ENCODE data around the gene RBL1. TPM values are rescaled to one million over a fixed set of nuclear protein-coding genes. Genes with fewer than 3 reads are reported as not detected.
"Not testable (repeated sequence)": the region's sequence is repeated elsewhere in the genome, so short reads cannot be mapped to it uniquely, and the experiment has no call there.

RBL1 gene
- total RNA-seq, 2 donors from 2014 or later, result 2.1 to 2.4 TPM

DNA sequence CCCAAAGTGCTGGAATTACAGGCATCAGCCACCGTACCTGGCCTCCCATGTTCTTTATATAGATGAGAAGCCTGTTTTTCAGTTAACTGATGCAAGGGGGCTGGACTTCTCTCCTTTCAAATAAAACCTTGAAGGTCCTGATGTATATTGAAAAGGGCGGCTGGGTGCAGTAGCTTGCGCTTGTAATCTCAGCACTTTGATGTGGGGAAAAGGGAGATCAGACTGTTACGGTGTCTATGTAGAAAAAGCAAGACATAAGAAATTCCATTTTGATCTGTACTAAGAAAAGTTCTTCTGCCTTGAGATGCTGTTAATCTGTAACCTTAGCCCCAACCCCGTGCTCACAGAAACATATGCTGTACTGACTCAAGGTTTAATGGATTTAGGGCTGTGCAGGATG, 128.2 kb downstream of the RBL1 start:
- Histone ChIP-seq H3K36me3 (no peaks in the 10 kb centered on the region), H3K9me3 (no peaks in the 10 kb centered on the region), H3K4me3 (no peak overlapping the region), H3K27me3 (no peaks in the 10 kb centered on the region), H3K27ac (no peak overlapping the region), H3K4me1 (no peaks in the 10 kb centered on the region)
- no peak for TF ChIP-seq CTCF (IDR thresholded peaks at IDR 0.05)
- DNase-seq (ENCODE audit: low spot score), result no peak

DNA sequence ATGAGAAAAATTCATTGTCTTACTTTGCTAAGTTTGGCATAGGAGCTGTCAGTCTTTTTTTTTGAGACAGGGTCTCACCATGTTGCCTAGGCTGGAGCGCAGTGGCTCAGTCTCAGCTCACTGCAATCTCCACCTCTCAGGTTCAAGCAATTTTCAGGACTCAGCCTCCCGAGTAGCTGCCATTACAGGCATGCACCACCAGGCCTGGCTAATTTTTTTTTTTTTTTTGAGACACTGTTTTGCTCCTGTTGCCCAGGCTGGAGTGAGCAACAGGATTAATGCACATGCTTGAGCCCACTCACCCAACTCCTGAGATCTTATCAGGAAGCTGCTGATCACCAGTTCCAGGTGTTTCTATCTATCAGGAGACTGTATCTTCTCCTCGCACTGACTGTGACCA, 128.8 kb downstream of the RBL1 start:
- DNase-seq (ENCODE audit: low spot score); H3K9me3 ChIP-seq; H3K27me3 ChIP-seq; H3K36me3 ChIP-seq; H3K27ac ChIP-seq; H3K4me3 ChIP-seq; H3K4me1 ChIP-seq: not testable (repeated sequence)

- not testable (repeated sequence) for H3K4me3 ChIP-seq; H3K27me3 ChIP-seq; H3K4me1 ChIP-seq; H3K27ac ChIP-seq; DNase-seq (ENCODE audit: low spot score); H3K9me3 ChIP-seq; H3K36me3 ChIP-seq
These were observed 133.3 kb downstream of the RBL1 start for GRCh38 chr20:36962354-36962941.

- no peaks in the 10 kb centered on the region for H3K9me3 ChIP-seq
- H3K36me3 ChIP-seq, result no peaks in the 10 kb centered on the region
- no peak overlapping the region for H3K27ac ChIP-seq
- no peak for TF ChIP-seq CTCF (IDR thresholded peaks at IDR 0.05)
- no peaks in the 10 kb centered on the region for H3K4me1 ChIP-seq
- no peaks in the 10 kb centered on the region for H3K27me3 ChIP-seq
- DNase-seq (ENCODE audit: low spot score), result no peak
- no peak overlapping the region for H3K4me3 ChIP-seq
These were observed 136.6 kb downstream of the RBL1 start for GRCh38 chr20:36959242-36959641.

- no peak overlapping the region for H3K4me3 ChIP-seq
- H3K27me3 ChIP-seq, result no peaks in the 10 kb centered on the region
- no peaks in the 10 kb centered on the region for H3K36me3 ChIP-seq
- DNase-seq (ENCODE audit: low spot score), result no peak
- no peak for TF ChIP-seq CTCF (IDR thresholded peaks at IDR 0.05)
- H3K9me3 ChIP-seq, result no peaks in the 10 kb centered on the region
- H3K4me1 ChIP-seq, result no peaks in the 10 kb centered on the region
- no peak overlapping the region for H3K27ac ChIP-seq
These were observed 137.7 kb downstream of the RBL1 start for GRCh38 chr20:36957875-36958667.

DNA sequence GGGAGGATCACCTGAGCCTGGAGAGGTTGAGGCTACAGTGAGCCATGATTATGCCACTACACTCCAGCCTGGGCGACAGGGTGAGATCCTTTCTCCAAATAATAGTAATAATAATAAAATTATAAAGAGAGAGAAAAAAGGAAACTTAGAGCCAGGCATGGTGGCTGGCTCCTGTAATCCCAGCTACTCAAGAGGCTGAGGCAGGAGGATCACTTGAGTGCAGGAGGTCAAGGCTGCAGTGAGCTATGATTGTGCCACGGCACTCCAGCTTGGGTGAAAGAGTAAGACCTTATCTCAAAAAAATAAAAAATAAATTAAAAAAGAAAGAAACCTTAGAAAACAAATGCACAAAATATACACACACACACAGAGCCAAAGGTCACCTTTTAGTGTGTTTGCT, 139.1 kb downstream of the RBL1 start:
- TF ChIP-seq CTCF (IDR thresholded peaks at IDR 0.05), result no peak
- peaks cover 0 to 6% of the 10 kb centered on the region in 2 donors for H3K4me1 ChIP-seq
- H3K4me3 ChIP-seq, result no peak overlapping the region
- H3K27me3 ChIP-seq, result no peaks in the 10 kb centered on the region
- H3K27ac ChIP-seq, result no peak overlapping the region
- H3K36me3 ChIP-seq, result no peaks in the 10 kb centered on the region
- no peak for DNase-seq (ENCODE audit: low spot score)
- no peaks in the 10 kb centered on the region for H3K9me3 ChIP-seq

DNA sequence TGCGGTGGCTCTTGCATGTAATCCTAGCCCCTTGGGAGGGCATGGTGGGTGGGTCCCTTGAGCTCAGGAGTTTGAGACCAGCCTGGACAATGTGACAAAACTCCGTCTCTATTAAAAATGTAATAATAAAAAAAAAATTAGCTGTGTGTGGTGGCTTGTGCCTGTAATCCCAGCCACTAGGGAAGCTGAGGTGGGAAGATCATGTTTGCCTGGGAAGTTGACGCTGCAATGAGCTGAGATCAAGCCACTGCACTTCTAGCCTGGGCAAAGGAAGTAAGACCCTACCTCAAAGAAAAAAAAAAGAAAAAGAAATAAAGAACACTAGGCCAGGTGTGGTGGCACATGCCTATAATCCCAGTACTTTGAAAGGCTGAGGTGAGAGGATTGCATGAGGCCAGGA, 139.8 kb downstream of the RBL1 start:
- Histone ChIP-seq H3K4me1 (peaks cover 0 to 6% of the 10 kb centered on the region in 2 donors), H3K4me3 (no peak overlapping the region), H3K27ac (no peak overlapping the region), H3K27me3 (no peaks in the 10 kb centered on the region), H3K9me3 (no peaks in the 10 kb centered on the region), H3K36me3 (no peaks in the 10 kb centered on the region)
- TF ChIP-seq CTCF (IDR thresholded peaks at IDR 0.05), result no peak
- DNase-seq (ENCODE audit: low spot score), result no peak
